IPS-NIHi7 (cell line): ENCODE data around the gene CUX1.
A peak's percentile ranks its signal among the peaks of the same experiment; 100 is the strongest.
"Not testable (repeated sequence)": the region's sequence is repeated elsewhere in the genome, so short reads cannot be mapped to it uniquely, and the experiment has no call there.

Experiments
- DNase-seq: peaks from one replicate; pipeline ENCODE4 v3.0.0; 2012; ENCODE audit warnings: mixed read lengths; ENCODE audit errors: extremely low spot score

The CUX1 gene

DNA sequence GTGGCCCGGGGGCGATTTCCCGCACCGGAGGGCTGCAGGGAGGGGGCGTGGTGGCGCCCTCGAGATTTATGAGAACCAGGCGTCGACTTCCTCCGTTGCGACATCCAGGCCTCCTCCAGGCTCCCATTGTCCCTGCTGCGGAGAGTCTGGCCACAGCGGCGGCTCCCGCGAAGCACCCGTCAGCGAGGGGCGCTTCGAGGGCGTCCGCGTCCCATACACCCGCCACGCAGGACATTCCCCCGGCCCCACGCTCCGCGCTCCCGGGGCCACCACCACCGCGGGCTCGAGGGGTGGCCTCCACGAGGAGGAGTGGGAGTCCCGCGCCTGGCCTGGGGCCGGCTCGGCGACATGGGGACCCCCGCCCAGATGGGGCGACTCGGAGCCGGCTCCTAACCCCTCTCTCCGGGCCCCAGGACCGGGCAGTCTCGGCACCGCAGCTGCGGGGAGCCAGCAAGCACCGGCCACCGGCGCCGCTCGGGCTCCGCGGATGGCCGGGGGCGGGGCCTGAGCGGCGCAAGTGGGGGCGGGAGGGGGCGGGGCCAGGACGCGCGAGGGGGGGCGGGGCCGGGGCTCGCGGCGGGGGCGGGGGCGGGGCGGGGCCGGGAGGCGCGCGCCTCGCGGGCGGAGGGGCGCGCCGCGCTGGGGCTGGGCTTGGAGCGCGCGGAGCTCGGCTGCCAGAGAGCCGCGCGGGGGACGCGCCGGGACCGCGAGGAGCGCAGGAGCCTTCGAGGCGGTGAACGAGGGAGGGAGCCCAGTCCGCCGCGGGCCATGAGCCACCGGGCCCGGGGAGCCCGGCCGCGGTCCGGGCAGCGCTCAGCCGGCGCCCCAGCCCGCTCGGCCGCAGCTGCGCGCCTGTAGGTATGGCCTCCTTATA, 469.0 kb downstream of the CUX1 start, which contains the start of gene SH2B2:
SH2B2 (plus strand) TSS at position 632 of the 874 bp plus-strand sequence. CDS start 13,683 bp downstream, outside the sequence.
- peak; percentile 79 for DNase-seq

DNA sequence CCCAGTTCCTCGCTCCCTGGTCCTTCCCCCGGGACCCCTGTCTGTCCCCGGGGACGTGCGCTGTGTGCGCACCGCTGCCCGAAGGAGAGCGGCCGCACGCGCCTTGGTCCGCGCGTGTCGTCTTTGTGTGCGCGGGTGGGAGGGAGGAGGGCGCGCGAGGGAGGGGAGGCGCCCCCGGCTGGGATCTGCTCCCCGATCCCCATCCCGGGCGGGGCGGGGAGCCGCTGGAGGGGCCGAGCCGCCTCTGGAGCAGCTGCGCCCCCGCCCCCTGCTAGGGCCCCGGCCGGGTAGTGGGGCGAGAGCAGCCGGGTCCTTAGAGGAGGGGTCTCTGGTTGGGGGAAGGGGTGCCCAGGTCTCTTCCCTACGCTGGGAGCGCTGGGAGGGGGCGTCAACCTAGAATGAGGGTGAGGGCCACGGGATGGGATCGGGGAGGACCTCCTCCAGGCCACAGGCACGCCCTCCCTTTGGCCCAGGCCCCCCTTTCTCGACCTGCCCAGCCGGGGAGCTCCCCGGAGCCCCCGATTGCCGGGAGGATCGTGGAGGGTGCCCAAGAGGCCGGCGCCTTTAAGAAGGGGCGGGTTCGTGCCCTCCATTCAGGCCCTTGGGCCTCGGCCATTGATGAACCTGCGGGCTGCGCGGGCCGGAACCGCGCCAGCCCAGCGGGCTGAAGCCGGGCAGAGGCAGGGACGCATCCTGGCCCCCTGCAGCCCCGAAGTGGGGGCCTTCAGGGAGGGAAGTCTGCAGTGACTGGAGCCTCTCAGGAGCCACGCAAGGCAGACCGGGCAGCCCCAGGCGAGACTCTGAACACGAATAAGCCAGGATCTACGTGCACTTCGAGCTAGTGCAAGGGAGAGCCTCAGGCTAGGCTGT, 469.9 kb downstream of the CUX1 start:
- DNase-seq: peak; percentile 35

DNA sequence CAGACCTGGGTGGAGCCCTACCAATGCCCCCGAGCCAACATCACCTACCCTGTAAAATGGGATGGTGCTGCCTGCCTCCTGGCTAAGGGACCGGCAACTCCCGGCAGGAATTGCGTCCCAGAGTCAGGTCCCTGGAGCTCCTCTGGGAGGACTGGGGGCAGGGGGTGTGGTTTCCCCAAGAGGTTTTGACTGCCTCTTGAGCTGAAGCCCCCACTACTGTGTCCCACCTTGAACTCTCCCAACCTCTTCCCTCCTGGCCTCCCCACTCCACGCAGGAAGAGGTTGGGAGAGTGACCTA, 470.5 kb downstream of the CUX1 start:
- no peak for DNase-seq

DNA sequence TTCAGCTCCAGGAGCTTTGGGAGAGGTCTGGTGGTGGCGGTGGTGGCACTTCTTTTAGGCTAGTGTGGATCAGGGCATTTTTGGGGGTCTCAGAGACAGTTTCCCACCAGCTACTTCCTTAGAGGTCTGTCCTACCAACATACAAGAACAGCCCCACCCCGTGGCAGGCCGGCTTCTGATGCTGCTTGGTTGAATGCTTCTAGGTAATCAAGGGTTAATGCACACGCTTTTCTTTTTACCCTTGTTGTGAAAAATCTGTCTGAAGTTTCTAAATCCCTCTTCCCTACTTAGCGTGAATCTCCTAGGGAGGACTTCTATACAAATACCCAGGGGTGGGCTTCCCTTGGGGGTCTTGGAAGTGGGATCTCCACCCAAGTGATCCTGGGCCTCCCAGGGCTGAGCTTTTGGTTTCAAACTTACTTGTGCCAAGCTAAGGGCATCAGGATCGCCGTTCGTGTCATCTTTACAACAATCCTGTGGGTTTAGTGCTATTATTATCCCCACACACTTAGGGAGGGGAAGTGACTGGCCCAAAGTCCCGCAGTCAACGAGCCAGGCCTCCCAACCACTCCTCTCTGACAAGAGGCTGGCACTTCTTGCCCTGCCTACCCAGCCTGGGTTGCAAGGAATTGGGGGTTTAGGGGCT, 471.0 kb downstream of the CUX1 start:
- no peak for DNase-seq

DNA sequence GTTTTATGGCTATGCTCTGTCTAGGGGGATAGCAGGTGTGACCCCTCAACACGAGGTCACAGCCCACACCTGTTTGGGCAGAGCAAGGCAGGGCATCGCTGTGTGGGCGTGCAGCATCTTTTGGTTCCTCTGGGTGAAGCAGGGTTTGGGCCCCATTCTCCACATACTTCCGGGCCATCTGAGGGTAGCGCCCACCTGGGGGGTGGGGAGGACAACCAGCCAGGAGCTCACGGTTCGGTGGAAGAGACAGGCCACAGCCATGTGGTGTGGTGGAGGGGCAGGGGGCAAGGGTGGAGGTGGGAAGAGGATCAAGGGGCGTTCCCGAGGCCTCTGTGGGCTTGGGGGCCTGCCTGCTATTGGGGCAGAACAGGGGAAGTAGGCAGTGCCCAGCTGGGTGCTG, 471.6 kb downstream of the CUX1 start:
- DNase-seq: no peak

DNA sequence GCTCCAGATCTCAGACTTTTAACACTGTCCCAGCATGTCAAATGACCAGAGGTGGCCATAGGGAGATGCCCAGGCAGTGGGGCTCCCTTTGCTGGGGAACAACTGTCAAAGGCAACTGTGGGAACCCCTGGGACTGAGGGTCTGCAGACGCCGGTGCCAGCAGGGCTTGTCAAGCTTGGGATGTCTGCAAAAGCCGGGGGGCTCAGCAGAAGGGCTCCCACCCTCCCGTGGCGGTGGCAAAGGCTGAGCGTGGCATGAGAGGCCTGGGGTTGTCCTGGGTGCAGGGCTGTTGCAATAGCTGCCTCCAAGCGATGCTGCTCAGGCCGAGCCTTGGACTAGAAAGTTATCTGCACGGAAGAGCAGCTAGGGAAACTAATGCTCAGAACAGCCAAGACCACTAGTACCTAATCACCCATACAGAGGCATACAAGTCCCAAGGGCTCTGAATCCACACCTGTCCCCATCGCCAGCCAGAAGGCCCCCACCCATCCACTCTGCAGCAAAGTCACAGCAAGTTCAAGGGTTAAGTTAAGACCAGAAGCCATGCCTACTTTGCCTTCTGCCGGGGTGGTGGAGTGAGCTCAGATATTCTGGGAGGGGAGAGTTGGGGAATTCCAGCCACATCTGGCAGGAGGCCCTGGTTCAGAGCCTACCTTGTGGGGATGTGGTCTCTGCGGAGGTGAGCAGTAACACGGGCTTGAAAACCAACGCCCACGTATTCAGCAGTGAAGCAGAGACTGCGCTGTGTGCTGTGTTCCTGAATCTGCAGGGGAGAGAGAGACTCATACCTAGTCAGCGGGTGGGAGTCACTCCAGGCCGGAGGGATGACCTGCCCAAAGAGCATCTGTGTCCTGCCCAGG, 473.9 kb downstream of the CUX1 start:
- DNase-seq: no peak

DNA sequence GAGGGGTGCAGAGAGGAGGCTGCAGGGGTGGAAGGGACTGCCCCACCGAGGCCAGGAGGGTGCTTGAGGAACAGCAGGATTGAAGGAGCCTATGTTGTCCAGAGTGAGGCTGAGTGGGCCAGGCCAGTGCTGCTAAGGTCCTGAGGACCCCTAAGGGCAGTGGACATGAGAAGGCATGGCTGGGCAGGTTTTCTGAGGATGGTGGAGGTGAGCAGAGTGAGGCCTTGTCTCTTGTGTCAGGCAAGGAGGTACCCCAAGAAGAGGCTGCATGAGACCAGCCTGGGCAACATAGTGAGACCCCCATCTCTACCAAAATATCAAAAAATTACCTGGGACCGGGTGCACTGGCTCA, 474.5 kb downstream of the CUX1 start:
- no peak for DNase-seq

DNA sequence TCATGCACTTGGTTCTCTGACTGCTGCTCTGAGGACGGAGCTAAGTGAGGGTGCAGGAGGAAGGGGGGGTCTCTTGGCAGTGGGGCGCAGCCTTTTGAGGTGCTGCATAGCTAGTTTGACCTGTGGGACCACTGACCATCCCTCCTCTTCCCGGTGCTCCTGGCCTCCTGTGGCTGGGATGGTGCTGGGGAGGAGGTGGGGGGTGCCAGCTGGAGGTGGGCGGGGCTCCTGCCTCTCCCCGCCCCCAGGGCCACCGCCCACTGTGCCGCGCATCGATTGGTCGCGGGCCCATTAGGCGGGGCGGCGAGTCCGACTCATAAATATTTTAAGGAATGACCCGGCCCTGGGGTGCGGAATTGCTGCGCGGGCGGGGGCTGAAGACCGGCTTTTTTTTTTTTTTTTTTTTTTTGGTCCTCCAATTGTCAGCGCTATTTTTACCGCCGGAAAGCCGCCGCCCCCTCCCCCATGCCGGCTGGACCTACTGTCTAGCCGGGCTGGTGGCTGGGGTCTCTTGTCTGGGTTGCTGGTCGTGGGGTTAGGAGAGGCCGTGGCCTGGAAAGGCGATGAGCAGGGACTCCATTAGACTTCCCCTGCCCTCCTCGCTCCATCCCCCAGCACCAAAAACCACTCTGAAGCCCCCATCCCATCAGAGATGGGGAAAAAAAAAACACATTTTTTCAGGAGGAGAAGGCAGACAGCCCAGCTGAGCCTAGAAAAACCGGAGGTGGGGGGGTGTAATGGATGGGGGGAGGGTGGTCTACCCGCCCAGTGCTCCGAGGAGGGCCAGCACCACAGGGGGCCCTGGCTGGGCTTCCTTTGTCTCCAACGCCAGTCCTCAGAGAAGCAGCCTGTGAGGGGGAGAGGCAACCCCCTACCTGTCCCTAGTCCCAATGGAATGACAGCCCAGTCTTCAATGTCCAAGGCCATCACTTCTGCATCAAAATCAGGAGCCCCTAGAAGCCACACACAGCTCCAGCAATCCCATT, 475.7 kb downstream of the CUX1 start:
- DNase-seq: peak; percentile 74

DNA sequence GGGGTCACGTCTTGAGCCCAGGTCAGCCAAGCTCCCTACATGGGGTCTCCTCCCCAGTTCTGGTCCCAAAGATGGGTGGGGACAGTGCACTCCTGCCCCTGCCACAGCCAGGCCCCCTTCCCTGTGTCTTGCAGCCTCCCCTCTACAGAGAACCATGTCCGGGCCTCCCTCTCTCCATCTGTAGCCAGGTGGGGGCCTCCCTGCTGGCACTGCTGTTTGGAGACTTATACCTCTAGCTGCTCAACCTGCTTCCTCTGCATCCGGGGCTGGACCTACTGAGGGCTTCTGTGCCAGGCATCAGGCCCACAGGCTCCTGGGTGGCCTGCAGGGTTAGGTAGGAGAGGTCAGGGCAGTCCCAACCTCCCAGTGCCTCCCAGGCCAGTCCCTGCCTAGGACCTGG, 477.2 kb downstream of the CUX1 start:
- no peak for DNase-seq

DNA sequence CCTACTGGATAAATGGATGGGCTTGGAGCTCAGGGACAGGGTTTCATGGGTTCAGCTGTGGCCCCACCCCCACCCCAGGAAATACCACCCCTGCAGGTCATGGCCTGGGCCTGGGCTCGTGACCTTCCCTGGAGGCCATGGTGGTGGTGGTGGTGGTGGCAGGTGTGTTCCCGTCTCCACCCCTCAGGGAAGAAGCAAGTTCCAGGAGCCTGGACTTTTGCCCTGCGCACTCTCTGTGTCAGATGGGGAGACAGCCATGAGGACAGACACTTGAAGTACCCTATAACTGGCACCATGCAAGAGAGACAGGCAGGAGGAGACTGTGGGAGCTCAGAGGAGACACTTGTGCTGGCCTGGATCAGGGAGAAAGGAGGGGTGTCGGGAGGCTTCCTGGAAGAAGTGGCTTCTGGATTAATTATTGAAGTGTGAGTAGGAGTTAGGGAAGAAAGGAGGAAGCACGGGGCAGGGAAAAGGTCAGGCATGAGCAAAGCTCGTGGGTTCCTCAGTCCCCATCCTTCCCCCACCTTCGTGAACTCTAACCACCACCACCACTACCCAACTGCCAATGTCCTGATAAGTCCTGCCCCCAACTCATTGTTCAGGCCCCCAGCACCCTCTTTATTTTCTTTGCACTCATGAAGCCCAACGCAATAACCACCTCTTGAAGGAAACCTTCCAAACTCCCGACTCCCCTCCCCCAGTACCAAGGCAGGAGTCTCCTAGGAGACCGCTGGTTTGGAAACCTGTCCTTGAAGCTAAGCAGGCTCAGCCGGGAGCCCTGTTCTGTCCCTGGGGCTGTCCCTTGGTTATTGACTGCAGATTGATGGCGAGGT, 478.1 kb downstream of the CUX1 start:
- no peak for DNase-seq

DNA sequence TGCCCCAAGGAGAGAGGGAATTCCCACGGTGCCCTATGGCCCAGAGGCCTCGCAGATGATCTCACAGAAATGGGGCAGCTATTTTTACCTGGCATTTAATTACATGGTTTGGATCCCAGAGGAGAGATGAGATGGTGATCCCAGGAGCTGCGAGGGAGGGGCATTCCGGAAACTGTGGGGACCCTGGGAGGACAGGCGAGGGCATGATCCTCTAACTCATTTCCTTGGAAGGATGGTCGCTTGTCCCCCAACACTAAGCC, 478.7 kb downstream of the CUX1 start:
- DNase-seq: no peak

DNA sequence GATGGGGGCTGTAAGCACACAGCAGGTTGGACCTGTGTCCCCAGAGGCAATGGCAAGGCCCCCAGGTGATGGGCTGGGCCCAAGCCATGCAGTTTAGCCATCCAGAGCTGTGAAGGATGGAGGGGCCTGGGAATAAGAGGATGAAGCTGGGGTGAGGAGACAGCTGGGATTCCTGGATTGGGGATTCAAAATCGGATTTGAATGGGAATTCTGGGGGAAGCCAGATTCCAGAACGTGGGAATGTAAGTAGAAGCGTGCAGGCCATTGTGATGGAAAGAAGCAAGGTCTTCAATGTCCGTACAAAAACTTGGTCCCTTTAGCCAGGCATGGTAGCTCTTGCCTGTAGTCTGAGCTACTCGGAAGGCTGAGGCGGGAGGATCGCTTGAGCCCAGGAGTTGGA, 479.1 kb downstream of the CUX1 start:
- DNase-seq: no peak

DNA sequence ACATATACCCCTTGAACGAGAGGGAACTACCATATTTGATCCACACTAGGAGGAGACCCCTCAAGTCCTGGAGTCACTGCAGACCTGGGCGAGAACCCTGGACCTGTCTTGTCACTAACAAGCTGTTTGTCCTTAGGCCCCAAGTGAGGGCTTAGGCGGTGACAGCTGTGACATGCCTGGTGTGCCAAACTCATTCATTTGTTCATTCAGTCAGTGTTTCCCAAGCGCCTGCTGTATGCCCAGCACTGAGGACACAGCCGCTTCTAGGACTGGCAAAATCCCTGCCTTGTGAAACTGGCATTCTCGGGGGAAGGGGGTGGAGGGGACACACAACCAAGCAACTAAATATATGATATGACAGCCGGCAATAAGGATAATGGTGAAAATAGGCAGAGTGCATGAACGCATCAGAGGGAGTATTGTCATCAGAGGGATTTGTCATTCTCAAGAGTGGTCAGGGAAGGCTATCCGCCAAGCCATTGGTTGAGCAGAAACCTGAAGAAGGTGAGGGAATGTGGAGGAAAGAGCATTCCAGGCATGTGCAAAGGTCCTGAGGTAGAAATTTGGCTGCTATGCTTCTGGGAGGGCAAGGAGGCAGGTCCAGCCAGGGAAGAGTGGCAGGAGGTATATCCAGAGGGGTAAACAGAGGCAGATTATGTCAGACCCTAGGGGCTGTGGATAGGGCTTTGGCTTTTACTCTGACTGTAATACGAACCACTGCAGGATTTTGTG, 480.2 kb downstream of the CUX1 start:
- no peak for DNase-seq

DNA sequence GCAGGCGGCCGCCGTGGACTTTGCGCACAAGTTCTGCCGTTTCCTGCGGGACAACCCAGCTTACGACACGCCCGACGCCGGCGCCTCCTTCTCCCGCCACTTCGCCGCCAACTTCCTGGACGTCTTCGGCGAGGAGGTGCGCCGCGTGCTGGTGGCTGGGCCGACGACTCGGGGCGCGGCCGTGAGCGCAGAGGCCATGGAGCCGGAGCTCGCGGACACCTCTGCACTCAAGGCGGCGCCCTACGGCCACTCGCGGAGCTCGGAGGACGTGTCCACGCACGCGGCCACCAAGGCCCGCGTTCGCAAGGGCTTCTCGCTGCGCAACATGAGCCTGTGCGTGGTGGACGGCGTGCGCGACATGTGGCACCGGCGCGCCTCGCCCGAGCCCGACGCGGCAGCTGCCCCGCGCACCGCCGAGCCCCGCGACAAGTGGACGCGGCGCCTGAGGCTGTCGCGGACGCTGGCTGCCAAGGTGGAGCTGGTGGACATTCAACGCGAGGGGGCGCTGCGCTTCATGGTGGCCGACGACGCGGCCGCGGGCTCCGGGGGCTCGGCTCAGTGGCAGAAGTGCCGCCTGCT, 483.3 kb downstream of the CUX1 start:
- DNase-seq: peak; percentile 89

DNA sequence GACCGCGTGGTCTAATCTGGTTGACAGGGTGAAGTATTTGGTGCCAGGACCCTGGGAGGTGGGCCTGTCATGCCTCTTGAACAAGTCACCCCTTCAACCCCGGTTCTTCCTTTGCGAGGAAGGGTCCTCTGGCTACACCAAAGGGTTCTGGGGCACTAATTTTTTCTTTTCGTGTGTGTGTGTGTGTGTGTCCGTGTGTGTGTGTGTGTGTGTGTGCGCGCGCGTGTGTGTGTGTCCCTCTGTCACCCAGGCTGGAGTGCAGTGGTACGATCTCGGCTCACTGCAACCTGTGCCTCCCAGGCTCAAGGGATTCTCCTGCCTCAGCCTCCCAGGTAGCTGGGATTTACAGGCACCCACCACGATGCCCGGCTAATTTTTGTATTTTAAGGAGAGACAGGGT, 483.9 kb downstream of the CUX1 start:
- DNase-seq: not testable (repeated sequence)

DNA sequence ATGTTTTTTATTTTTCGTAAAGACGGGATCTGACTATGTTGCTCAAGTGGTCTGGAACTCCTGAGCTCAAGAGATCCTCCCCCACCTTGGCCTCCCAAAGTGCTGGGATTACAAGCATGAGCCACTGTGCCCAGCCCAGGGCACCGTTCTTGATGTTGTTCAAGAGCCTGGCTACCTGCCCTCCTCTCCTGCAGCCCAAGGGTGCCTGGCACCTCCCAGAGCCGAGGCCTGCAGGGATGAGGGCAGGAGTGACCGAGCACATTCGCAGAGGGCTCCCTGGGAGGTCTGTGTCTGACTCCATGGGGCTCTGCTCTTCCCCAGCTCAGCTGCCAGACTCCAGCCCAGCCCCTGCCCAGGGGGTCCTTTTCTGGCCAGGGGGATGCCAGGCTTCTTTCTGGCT, 484.6 kb downstream of the CUX1 start:
- DNase-seq: no peak

DNA sequence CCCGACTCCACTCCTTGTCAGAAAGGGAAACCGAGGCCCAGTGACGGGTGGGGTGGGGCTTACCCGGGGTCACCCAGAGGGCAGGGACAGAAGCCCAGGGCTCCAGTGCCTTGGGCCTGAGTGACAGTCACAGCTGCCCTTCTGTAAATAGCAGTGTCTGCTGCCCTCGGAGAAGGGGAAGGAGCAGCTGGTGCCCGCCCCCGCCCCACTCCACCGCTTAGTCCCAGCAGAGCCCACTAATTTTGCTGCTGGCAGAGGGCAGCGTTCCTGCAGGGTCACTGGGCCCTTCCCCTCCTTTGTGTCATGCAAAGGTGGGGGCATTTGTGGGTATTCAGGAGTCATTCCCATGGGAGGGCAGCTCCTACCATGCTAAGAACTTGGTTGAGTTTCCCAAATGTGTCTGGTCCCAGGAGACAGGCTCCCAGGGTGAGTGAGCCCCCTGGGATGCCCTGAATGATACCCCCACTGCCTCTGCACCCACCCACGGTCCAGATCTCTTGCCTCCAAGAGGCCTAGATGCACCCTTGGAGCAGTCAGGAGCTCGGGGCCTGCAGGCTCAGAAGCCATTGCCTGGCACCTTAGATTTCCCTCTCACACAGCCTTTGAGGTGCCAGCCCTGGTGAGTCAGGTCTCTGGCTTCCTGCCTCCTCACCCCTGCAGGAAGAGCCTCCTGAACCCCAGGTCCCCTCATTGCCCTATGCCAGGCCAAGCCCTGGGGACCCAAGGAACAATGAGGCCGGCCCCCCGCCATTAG, 486.4 kb downstream of the CUX1 start:
- DNase-seq: no peak

DNA sequence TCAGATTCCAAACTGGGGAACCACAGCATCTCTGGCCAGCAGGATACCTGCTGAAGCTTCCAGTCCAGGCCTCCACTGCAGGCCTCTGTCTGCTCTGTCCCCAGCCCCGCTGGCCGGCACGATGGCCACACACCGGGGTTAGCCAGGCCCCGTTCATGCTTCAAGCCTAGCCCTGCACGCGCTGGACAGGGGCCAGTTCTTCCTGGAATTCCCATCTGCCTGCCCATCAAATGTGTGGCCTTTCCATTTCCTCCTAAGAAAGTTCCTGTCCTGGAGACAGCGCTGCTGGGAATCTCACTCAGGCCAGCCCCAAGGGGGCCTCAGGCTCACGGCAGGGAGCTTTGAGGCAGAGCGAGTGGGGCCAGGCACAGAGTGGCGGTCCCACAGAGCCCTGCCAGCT, 487.2 kb downstream of the CUX1 start:
- no peak for DNase-seq
